Natural killer cell (primary cell): ENCODE measurements around the gene CACNA1B. TPM values are rescaled to one million over a fixed set of nuclear protein-coding genes. Genes with fewer than 3 reads are reported as not detected.

ENCODE experiments used
- ATAC-seq, 3 donors: fragments of 150-1000 bp in 2 of 3; fragments of 200-7000 bp in 1 of 3; cut with Tn5 transposase; 1 replicate in 1 of 3; 2 replicates in 2 of 3; pipeline ENCODE4 v1.10.0; 2021; ENCODE audit warnings: mild to moderate bottlenecking in 2 of 3, moderate library complexity in 2 of 3
- DNase-seq, 2 donors: peaks; one replicate each; pipeline versions ENCODE4 v3.0.0 to v3.0.0-alpha.2; 2013 to 2021; ENCODE audit warnings: mixed read lengths in 1 of 2
- H3K27ac ChIP-seq: one replicate; pipeline ENCODE4 v1.5.1; 2013; ENCODE audit warnings: mild to moderate bottlenecking, low read length
- H3K27me3 ChIP-seq: one replicate; pipeline ENCODE4 v1.6.1; 2013; ENCODE audit warnings: low read length; ENCODE audit not compliant: control insufficient read depth, insufficient read depth
- H3K36me3 ChIP-seq: one replicate; pipeline ENCODE4 v1.6.1; 2013; ENCODE audit warnings: low read length; ENCODE audit not compliant: control insufficient read depth, insufficient read depth
- H3K4me1 ChIP-seq: one replicate; pipeline ENCODE4 v1.6.1; 2013; ENCODE audit warnings: low read length; ENCODE audit not compliant: control insufficient read depth, insufficient read depth
- H3K4me3 ChIP-seq: one replicate; pipeline ENCODE4 v1.5.1; 2013; ENCODE audit warnings: low read length
- H3K9me3 ChIP-seq: one replicate; pipeline ENCODE4 v1.6.1; 2013; ENCODE audit warnings: low read length; ENCODE audit not compliant: control insufficient read depth, insufficient read depth
- H3K27ac Mint-ChIP-seq, 2 donors: one replicate each; pipeline ENCODE4 v1.8.0; 2022; ENCODE audit warnings: mild to moderate bottlenecking in 2 of 2, mixed read lengths in 2 of 2, moderate library complexity in 1 of 2
- H3K27me3 Mint-ChIP-seq, 2 donors: one replicate each; pipeline ENCODE4 v1.8.0; 2022; ENCODE audit warnings: low read depth in 2 of 2, mixed read lengths in 2 of 2
- H3K36me3 Mint-ChIP-seq: one replicate; pipeline ENCODE4 v1.8.0; 2022; ENCODE audit warnings: mixed read lengths
- H3K4me1 Mint-ChIP-seq, 2 donors: one replicate each; pipeline ENCODE4 v1.8.0; 2022; ENCODE audit warnings: mixed read lengths in 2 of 2
- H3K4me3 Mint-ChIP-seq: one replicate; pipeline ENCODE4 v1.8.0; 2022; ENCODE audit warnings: mild to moderate bottlenecking, moderate library complexity, mixed read lengths
- H3K9me3 Mint-ChIP-seq, 2 donors: one replicate each; pipeline ENCODE4 v1.8.0; 2022; ENCODE audit warnings: mixed read lengths in 2 of 2
- CTCF ChIP-seq: fragments of 200-600 bp; IDR thresholded peaks from one replicate; pipeline ENCODE4 v1.8.0; 2022; ENCODE audit warnings: antibody characterized with exemption
- WGBS: methylation state at CpG from one replicate; pipeline ENCODE4 v1.1.7; 2013; ENCODE audit warnings: missing lambda C conversion rate; ENCODE audit not compliant: insufficient coverage; 5-methylcytosine and 5-hydroxymethylcytosine counted together
- intact Hi-C: fragments of 100-400 bp; cut with micrococcal nuclease; formaldehyde crosslinking; loops from one replicate; pipeline ENCODE4 v1.14.2; 2022
- total RNA-seq, 4 donors: library from RNA; stranded (reverse); fragments of 120-200 nt in 1 of 4; gene quantifications; one replicate each; pipeline versions ENCODE4 v1.2.3 to v1.2.4, GENCODE V29; 2013 to 2022

Gene CACNA1B
- total RNA-seq, 3 donors from 2014 or later (not counting 1 experiment from before 2014, with no cell fraction given): 0.07 TPM; not detected in 2

GRCh38 chr9:137955586-137955985 is 78.0 kb downstream of the CACNA1B start:
- Histone ChIP-seq H3K9me3 (no peaks in the 10 kb centered on the region), H3K36me3 (no peaks in the 10 kb centered on the region), H3K27me3 (no peaks in the 10 kb centered on the region), H3K4me1 (no peaks in the 10 kb centered on the region), H3K27ac (no peak overlapping the region), H3K4me3 (no peak overlapping the region)
- Mint-ChIP-seq H3K27me3 (peaks cover 0 to 10% of the 10 kb centered on the region in 2 donors), H3K36me3 (no peaks in the 10 kb centered on the region), H3K4me3 (no peak overlapping the region), H3K27ac (no peak overlapping the region), H3K9me3 (no peaks in the 10 kb centered on the region), H3K4me1 (no peaks in the 10 kb centered on the region)
- DNase-seq (no peak), ATAC-seq (no peak)
- 93% methylated on average over 14 of the region's 14 CpGs for WGBS
- intact Hi-C loops: no loop called here
- TF ChIP-seq CTCF: no peak

GRCh38 chr9:137956039-137956438 is 78.5 kb downstream of the CACNA1B start:
- 90% methylated on average over 9 of the region's 9 CpGs for WGBS

GRCh38 chr9:137956688-137957385 is 79.3 kb downstream of the CACNA1B start:
- no peaks in the 10 kb centered on the region for H3K36me3 Mint-ChIP-seq
- H3K27me3 ChIP-seq: no peaks in the 10 kb centered on the region
- peaks cover 0 to 8% of the 10 kb centered on the region in 2 donors for H3K27me3 Mint-ChIP-seq
- H3K27ac Mint-ChIP-seq: no peak overlapping the region
- no peaks in the 10 kb centered on the region for H3K9me3 Mint-ChIP-seq
- H3K4me3 ChIP-seq: no peak overlapping the region
- H3K36me3 ChIP-seq: no peaks in the 10 kb centered on the region
- ATAC-seq: no peak
- H3K27ac ChIP-seq: no peak overlapping the region
- no peaks in the 10 kb centered on the region for H3K9me3 ChIP-seq
- TF ChIP-seq CTCF: no peak
- intact Hi-C loops: no loop called here
- DNase-seq: no peak
- H3K4me1 Mint-ChIP-seq: no peaks in the 10 kb centered on the region
- H3K4me1 ChIP-seq: no peaks in the 10 kb centered on the region
- 73% methylated on average over 14 of the region's 15 CpGs for WGBS
- no peak overlapping the region for H3K4me3 Mint-ChIP-seq

More at GRCh38 chr9:137956039-137956438, 78.5 kb downstream of the CACNA1B start:
- Mint-ChIP-seq H3K27me3 (peaks cover 0 to 8% of the 10 kb centered on the region in 2 donors), H3K4me3 (no peak overlapping the region), H3K9me3 (no peaks in the 10 kb centered on the region), H3K4me1 (no peaks in the 10 kb centered on the region), H3K27ac (no peak overlapping the region), H3K36me3 (no peaks in the 10 kb centered on the region)
- intact Hi-C loops: no loop called here
- ATAC-seq (no peak), DNase-seq (no peak)
- TF ChIP-seq CTCF: no peak
- no peaks in the 10 kb centered on the region for H3K4me1 ChIP-seq
- no peaks in the 10 kb centered on the region for H3K36me3 ChIP-seq
- no peaks in the 10 kb centered on the region for H3K27me3 ChIP-seq
- H3K27ac ChIP-seq: no peak overlapping the region
- H3K9me3 ChIP-seq: no peaks in the 10 kb centered on the region
- H3K4me3 ChIP-seq: no peak overlapping the region
